GM12872 (cell line): ENCODE results near the gene TAPT1.

Source experiments
- CTCF ChIP-seq: IDR thresholded peaks from 3 replicates; pipeline ENCODE4 v1.5.1; 2011; ENCODE audit warnings: low read depth, mild to moderate bottlenecking, low read length, moderate library complexity; ENCODE audit not compliant: insufficient read depth

Gene TAPT1

GRCh38 chr4:16161851-16162408 is 64.3 kb downstream of the TAPT1 start:
- TF ChIP-seq CTCF, result no peak

GRCh38 chr4:16160457-16160856 is 65.8 kb downstream of the TAPT1 start:
- no peak for TF ChIP-seq CTCF

- TF ChIP-seq CTCF, result no peak
These were observed 67.0 kb downstream of the TAPT1 start for GRCh38 chr4:16159286-16159685.

GRCh38 chr4:16158504-16158852 is 67.8 kb downstream of the TAPT1 start:
- TF ChIP-seq CTCF, result no peak

- no peak for TF ChIP-seq CTCF
These were observed 68.4 kb downstream of the TAPT1 start for GRCh38 chr4:16157609-16158503.

GRCh38 chr4:16155528-16156169 is 70.6 kb downstream of the TAPT1 start:
- TF ChIP-seq CTCF, result no peak

GRCh38 chr4:16154451-16154850 is 71.8 kb downstream of the TAPT1 start:
- no peak for TF ChIP-seq CTCF
